Measurements from ENCODE around the gene AKAP1.

GRCh38 chr17:57132663-57133062, 47.6 kb downstream of the AKAP1 start:
- TF ChIP-seq POLR2A (IDR thresholded peaks at IDR 0.05; ENCODE audit: low read depth, low read length) (no peak), TAF1 (IDR thresholded peaks at IDR 0.05; ENCODE audit: low read depth, low read length) (no peak), SPI1 (IDR thresholded peaks at IDR 0.05; ENCODE audit: low read depth, low read length) (no peak), POLR2AphosphoS5 (IDR thresholded peaks at IDR 0.05; ENCODE audit: low read depth, low read length) (no peak), POU2F2 (IDR thresholded peaks at IDR 0.05; ENCODE audit: low read depth, low read length) (no peak)
